HG02970 (cell line): ENCODE results near the gene DLD.

Experiments used
- ATAC-seq: cut with Tn5 transposase; IDR thresholded peaks from one replicate; pipeline ENCODE4 v1.9.1; 2021; ENCODE audit warnings: mild to moderate bottlenecking, moderate library complexity, moderate number of reproducible peaks; ENCODE audit not compliant: unreplicated experiment, low FRiP score

Gene DLD

DNA sequence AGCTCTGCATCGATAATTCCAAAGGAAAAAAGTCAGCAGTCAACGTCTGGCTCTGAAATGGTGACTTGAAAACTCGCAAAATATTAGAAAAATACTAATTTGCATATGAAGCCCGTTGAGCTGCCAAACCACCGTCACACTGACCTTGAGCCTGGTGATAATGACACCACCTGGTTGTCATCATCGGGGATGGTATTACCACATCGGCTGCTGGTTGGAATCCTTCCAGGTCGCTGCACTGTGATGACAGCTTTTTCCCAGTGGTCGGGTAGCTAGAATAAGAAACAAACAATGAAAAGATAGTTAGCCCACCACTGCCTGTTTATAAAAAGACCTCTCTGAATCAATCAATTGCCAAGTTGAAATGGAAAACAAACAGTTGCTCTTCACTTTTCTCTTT is 70.4 kb downstream of the DLD start:
- no peak for ATAC-seq

DNA sequence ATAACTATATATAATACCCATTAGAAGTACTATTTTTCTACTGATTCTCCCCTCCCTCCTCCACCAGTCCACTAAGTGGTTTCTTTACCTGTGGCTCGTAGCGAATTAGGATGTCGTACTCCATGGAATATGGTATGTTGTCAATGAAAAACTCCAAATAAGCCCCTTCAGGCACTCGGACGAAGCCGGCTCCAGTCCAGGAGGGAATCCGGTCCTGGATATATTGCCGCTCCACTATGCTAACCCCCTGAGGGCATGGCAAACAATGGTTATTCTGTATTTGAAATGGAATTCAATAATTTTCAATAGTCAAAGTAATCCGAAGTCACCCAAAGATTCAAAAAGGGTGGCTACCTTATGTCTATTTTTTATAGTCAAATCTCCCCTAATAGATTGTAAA is 71.8 kb downstream of the DLD start:
- ATAC-seq: no peak

DNA sequence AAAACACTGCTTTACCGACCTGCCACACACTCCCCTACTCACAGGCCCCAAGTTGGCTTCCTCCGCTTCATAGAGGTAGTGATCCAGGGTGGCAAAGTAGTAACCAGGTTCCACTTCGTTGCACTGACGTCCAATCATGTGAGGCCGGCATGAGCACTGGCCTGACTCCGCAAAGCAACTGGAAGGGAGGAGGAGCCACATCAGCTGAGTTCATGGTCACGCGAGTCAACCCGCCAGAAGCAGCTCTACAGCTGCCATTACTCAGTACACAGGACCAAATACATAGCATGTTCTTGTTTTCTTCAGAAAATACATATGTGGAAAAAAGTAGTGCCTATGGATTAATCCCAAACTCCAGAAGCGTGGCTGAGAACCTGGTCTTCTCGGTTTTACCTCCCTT is 73.5 kb downstream of the DLD start:
- ATAC-seq: no peak

DNA sequence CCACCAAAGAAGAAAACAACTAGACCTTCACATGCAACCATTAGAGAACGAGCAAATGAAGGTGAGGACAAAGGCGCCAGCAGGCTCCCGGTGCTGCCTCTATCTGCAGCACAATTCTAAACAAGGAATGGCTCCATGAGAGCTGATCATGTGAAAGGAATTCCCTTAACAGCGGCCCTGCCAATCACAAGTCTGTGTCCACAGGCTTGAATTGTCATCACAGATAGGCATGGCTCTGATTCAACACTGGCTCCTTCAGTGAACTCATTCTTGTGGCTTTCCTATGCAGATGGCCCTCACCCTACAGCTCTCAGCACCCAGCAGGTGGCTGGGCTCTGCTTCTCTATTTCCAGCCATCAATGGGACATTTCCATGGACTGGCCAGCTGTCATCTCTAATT is 75.7 kb downstream of the DLD start:
- ATAC-seq: no peak

DNA sequence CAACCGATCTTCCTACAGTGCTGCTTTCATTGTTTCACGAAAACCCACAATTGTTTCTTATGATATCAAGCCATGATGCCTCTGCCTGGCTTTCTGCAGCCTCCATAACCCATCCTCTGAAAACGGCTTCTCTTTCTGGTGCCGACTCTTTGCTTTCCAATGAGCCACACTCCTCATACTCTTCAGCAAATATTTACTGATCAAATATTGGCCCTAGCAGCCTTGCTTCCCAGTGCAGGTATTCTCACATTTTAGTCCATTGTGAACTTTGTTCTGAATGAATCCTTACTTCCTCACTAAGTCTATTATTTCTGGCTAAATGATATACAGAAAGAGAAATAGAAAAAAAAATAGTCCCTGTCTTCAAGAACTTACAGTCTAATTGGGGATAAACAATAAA is 76.4 kb downstream of the DLD start:
- no peak for ATAC-seq

DNA sequence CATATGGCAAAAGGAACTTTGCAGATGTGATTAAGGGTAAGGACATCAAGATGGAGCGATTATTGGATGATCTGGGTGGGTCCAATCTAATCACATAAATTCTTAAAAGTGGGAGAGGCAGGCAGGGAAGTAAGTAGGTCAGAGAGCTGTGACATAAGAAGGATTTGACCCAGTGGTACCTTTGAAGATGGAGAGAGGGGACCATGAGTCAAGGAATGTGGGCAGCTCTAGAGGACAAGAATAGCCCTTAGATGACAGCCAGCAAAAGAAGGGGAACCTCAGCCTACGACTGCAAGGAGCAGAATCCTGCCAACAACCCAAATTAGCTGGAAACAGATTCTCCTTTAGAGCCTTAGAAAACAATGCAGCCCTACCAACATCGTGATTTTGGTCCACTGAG is 77.5 kb downstream of the DLD start:
- no peak for ATAC-seq

DNA sequence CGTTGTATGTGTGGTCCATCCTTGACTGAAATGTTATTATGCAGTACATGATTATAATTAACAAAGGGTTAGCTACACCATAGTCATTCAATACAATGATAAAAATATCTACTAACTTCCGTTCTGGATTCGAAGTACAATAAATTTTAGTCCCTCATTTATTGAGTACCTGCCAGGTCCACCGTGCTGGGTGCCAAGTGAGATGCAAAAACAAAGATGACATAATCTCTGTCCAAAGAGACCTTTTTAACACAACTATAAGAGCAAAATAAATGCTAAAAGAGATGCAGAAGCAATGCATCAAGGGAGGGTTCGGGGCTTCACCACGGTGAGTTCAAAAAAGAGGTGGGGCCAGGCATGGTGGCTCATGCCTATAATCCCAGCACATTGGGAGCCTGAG is 78.9 kb downstream of the DLD start:
- ATAC-seq: no peak
